ENCODE data around the gene ROR1. TPM values are rescaled to one million over a fixed set of nuclear protein-coding genes. Genes with fewer than 3 reads are reported as not detected.
"Not testable (repeated sequence)": the region's sequence is repeated elsewhere in the genome, so short reads cannot be mapped to it uniquely, and the experiment has no call there.

Gene ROR1
- total RNA-seq, 1 donor from 2014 or later, result 2.0 TPM

GRCh38 chr1:64186898-64187280, 413.1 kb downstream of the ROR1 start:
- FAIRE-seq, result no peak

GRCh38 chr1:64187646-64188045, 413.8 kb downstream of the ROR1 start:
- FAIRE-seq (no peak), DNase-seq (ENCODE audit: low spot score in 2 of 2) (no peak)

More at GRCh38 chr1:64186898-64187280, 413.1 kb downstream of the ROR1 start:
- no peak for DNase-seq (ENCODE audit: low spot score in 2 of 2)

- FAIRE-seq (no peak), DNase-seq (ENCODE audit: low spot score in 2 of 2) (no peak)
These were observed 418.5 kb downstream of the ROR1 start for GRCh38 chr1:64192290-64192689.

GRCh38 chr1:64194168-64195080, 420.6 kb downstream of the ROR1 start:
- FAIRE-seq, result no peak
- no peak for DNase-seq (ENCODE audit: low spot score in 2 of 2)

GRCh38 chr1:64195081-64195395, 421.2 kb downstream of the ROR1 start:
- FAIRE-seq, result no peak
- no peak for DNase-seq (ENCODE audit: low spot score in 2 of 2)

- DNase-seq (ENCODE audit: low spot score in 2 of 2), result no peak
- no peak for FAIRE-seq
These were observed 422.5 kb downstream of the ROR1 start for GRCh38 chr1:64196074-64196870.

GRCh38 chr1:64197076-64197475, 423.3 kb downstream of the ROR1 start:
- FAIRE-seq (no peak), DNase-seq (ENCODE audit: low spot score in 2 of 2) (no peak)

GRCh38 chr1:64199154-64199553, 425.3 kb downstream of the ROR1 start:
- FAIRE-seq (no peak), DNase-seq (ENCODE audit: low spot score in 2 of 2) (no peak)

- FAIRE-seq, result no peak
- no peak for DNase-seq (ENCODE audit: low spot score in 2 of 2)
These were observed 426.2 kb downstream of the ROR1 start for GRCh38 chr1:64200064-64200463.

- DNase-seq (ENCODE audit: low spot score in 2 of 2) (no peak), FAIRE-seq (no peak)
These were observed 429.6 kb downstream of the ROR1 start, which contains the start of gene UBE2U for GRCh38 chr1:64203420-64203819. UBE2U (plus strand) TSS chr1:64203623; CDS start chr1:64204051, 428 bp downstream.

- DNase-seq (ENCODE audit: low spot score in 2 of 2), result no peak
- no peak for FAIRE-seq
These were observed 435.4 kb downstream of the ROR1 start for GRCh38 chr1:64209221-64209620.

- no peak for FAIRE-seq
- DNase-seq (ENCODE audit: low spot score in 2 of 2), result no peak
These were observed 438.2 kb downstream of the ROR1 start for GRCh38 chr1:64212031-64212430.

- no peak for DNase-seq (ENCODE audit: low spot score in 2 of 2)
- no peak for FAIRE-seq
These were observed 441.8 kb downstream of the ROR1 start for GRCh38 chr1:64215576-64215975.

- DNase-seq (ENCODE audit: low spot score in 2 of 2), result no peak
- no peak for FAIRE-seq
These were observed 446.4 kb downstream of the ROR1 start for GRCh38 chr1:64220241-64220640.

- no peak for DNase-seq (ENCODE audit: low spot score in 2 of 2)
- no peak for FAIRE-seq
These were observed 449.7 kb downstream of the ROR1 start for GRCh38 chr1:64223329-64224151.

GRCh38 chr1:64224236-64224635, 450.4 kb downstream of the ROR1 start:
- not testable (repeated sequence) for FAIRE-seq

GRCh38 chr1:64228167-64228957, 454.5 kb downstream of the ROR1 start:
- no peak for DNase-seq (ENCODE audit: low spot score in 2 of 2)
- no peak for FAIRE-seq

More at GRCh38 chr1:64224236-64224635, 450.4 kb downstream of the ROR1 start:
- DNase-seq (ENCODE audit: low spot score in 2 of 2), result not testable (repeated sequence)

- FAIRE-seq (no peak), DNase-seq (ENCODE audit: low spot score in 2 of 2) (no peak)
These were observed 455.5 kb downstream of the ROR1 start for GRCh38 chr1:64229307-64229706.
